Neural cell (in vitro differentiated cells): Measurements from ENCODE around the gene ATP9B. TPM values are rescaled to one million over a fixed set of nuclear protein-coding genes. Genes with fewer than 3 reads are reported as not detected.

ENCODE experiments used
- polyA plus RNA-seq: library from polyadenylated mRNA; depleted of rRNA; stranded (reverse); fragments of >200 nt; gene quantifications from 2 replicates; pipeline ENCODE4 v1.2.3, GENCODE V29; 2014

ATP9B gene
- polyA plus RNA-seq, 1 donor from 2014 or later: 15.4 TPM

Other genes starting within 250 kb of the ATP9B start
- gene SALL3, start 89.6 kb upstream of the ATP9B start, polyA plus RNA-seq: 0.16 and 0.24 TPM in 2 replicates